Loucy (cell line): Measurements from ENCODE around the gene LXN.

Source experiments
- H2AFZ ChIP-seq: fragments of 200-600 bp; sonication (generic); 2 replicates; pipeline ENCODE4 v1.6.0; 2016; ENCODE audit warnings: antibody characterized with exemption, mild to moderate bottlenecking, low read length, moderate library complexity
- H3F3A ChIP-seq: fragments of 200-600 bp; 2 replicates; pipeline ENCODE4 v1.6.0; 2016; ENCODE audit warnings: antibody characterized with exemption, low read depth, mild to moderate bottlenecking
- H3K27me3 ChIP-seq: fragments of 200-600 bp; sonication (generic); 2 replicates; pipeline ENCODE4 v1.6.1; 2014; ENCODE audit warnings: low read length, mild to moderate bottlenecking; ENCODE audit not compliant: insufficient read depth, poor library complexity, severe bottlenecking
- H3K36me3 ChIP-seq: fragments of 200-600 bp; sonication (generic); 2 replicates; pipeline ENCODE4 v1.6.1; 2016; ENCODE audit warnings: low read length; ENCODE audit not compliant: insufficient read depth
- H3K4me1 ChIP-seq: fragments of 200-600 bp; sonication (generic); 2 replicates; pipeline ENCODE4 v1.5.1; 2014; ENCODE audit warnings: low read length, mild to moderate bottlenecking; ENCODE audit not compliant: insufficient read depth, poor library complexity, severe bottlenecking
- H3K4me2 ChIP-seq: fragments of 200-600 bp; sonication (generic); 2 replicates; pipeline ENCODE4 v1.6.0; 2014; ENCODE audit warnings: antibody characterized with exemption, low read length, low read depth, mild to moderate bottlenecking; ENCODE audit not compliant: poor library complexity, severe bottlenecking
- H3K4me3 ChIP-seq: fragments of 200-600 bp; sonication (generic); 2 replicates; pipeline ENCODE4 v1.5.1; 2014; ENCODE audit warnings: low read length, mild to moderate bottlenecking, mixed read lengths; ENCODE audit not compliant: poor library complexity, severe bottlenecking
- H3K79me2 ChIP-seq: fragments of 200-600 bp; sonication (generic); 2 replicates; pipeline ENCODE4 v1.6.1; 2014; ENCODE audit warnings: low read length; ENCODE audit not compliant: insufficient read depth
- H3K9ac ChIP-seq: fragments of 200-600 bp; sonication (generic); 2 replicates; pipeline ENCODE4 v1.6.0; 2014; ENCODE audit warnings: mild to moderate bottlenecking, low read depth, low read length, moderate library complexity; ENCODE audit not compliant: poor library complexity, severe bottlenecking
- H3K9me2 ChIP-seq: fragments of 200-600 bp; sonication (generic); replicated peaks from 2 replicates; pipeline ENCODE4 v1.6.1; 2016; ENCODE audit warnings: low read depth, low read length, mixed read lengths
- H3K9me3 ChIP-seq: fragments of 200-600 bp; sonication (generic); 2 replicates; pipeline ENCODE4 v1.6.1; 2014; ENCODE audit warnings: mild to moderate bottlenecking, antibody characterized with exemption, low read length, low read depth; ENCODE audit not compliant: insufficient read depth
- H4K20me1 ChIP-seq: fragments of 200-600 bp; sonication (generic); 2 replicates; pipeline ENCODE4 v1.6.0; 2014; ENCODE audit warnings: antibody characterized with exemption, low read length, mild to moderate bottlenecking; ENCODE audit not compliant: insufficient read depth, poor library complexity, severe bottlenecking
- CTCF ChIP-seq: fragments of 200-600 bp; sonication (generic); conservative IDR thresholded peaks from 2 replicates; pipeline ENCODE4 v1.5.1; 2014; ENCODE audit warnings: mild to moderate bottlenecking, antibody characterized with exemption, low read length
- EZH2phosphoT487 ChIP-seq: fragments of 200-600 bp; IDR thresholded peaks from 2 replicates; pipeline ENCODE4 v1.6.1; 2018; ENCODE audit warnings: antibody characterized with exemption, mild to moderate bottlenecking, moderate library complexity, borderline replicate concordance

LXN gene, protein sequence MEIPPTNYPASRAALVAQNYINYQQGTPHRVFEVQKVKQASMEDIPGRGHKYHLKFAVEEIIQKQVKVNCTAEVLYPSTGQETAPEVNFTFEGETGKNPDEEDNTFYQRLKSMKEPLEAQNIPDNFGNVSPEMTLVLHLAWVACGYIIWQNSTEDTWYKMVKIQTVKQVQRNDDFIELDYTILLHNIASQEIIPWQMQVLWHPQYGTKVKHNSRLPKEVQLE

GRCh38 chr3:158672215-158673176 is at the start of gene LXN:
TSS of gene LXN (minus strand) at chr3:158672648. CDS start at chr3:158672478, 170 bp downstream.
- no peaks in the 10 kb centered on the region for H3K9me2 ChIP-seq
- peak within 1 kb of the TSS; percentile 89 for H2AFZ ChIP-seq
- no peaks in the 10 kb centered on the region for H3F3A ChIP-seq
- no peaks in the 10 kb centered on the region for H3K27me3 ChIP-seq
- H3K79me2 ChIP-seq, result 0 out of 2 replicates have a peak, but pooled peaks cover 8% of the 10 kb centered on the region
- peaks cover 5% of the 10 kb centered on the region for H3K36me3 ChIP-seq
- no peaks in the 10 kb centered on the region for H4K20me1 ChIP-seq
- no peak for TF ChIP-seq EZH2phosphoT487
- peak; percentile 65 for TF ChIP-seq CTCF
- no peaks in the 10 kb centered on the region for H3K9me3 ChIP-seq
- H3K9ac ChIP-seq, result peak within 1 kb of the TSS; percentile 83
- peak within 1 kb of the TSS; percentile 95 for H3K4me2 ChIP-seq
- H3K4me1 ChIP-seq, result peaks cover 16% of the 10 kb centered on the region
- H3K4me3 ChIP-seq, result peak within 1 kb of the TSS; percentile 94

- H3K4me2 ChIP-seq, result no peak overlapping the region
- H3K9me3 ChIP-seq, result no peaks in the 10 kb centered on the region
- no peak overlapping the region for H3K9ac ChIP-seq
- no peaks in the 10 kb centered on the region for H3F3A ChIP-seq
- H3K27me3 ChIP-seq, result no peaks in the 10 kb centered on the region
- no peak overlapping the region for H2AFZ ChIP-seq
- TF ChIP-seq EZH2phosphoT487 (no peak), CTCF (no peak)
- H3K9me2 ChIP-seq, result no peaks in the 10 kb centered on the region
- H3K36me3 ChIP-seq, result no peaks in the 10 kb centered on the region
- H3K4me1 ChIP-seq, result peaks cover 5% of the 10 kb centered on the region
- H4K20me1 ChIP-seq, result no peaks in the 10 kb centered on the region
- no peak overlapping the region for H3K4me3 ChIP-seq
- no peaks in the 10 kb centered on the region for H3K79me2 ChIP-seq
Measured at GRCh38 chr3:158722108-158722507, 49.7 kb upstream of the LXN start.

- Histone ChIP-seq H3K9me3 (no peaks in the 10 kb centered on the region), H3F3A (no peaks in the 10 kb centered on the region), H3K9me2 (no peaks in the 10 kb centered on the region), H3K36me3 (no peaks in the 10 kb centered on the region), H4K20me1 (no peaks in the 10 kb centered on the region), H3K27me3 (no peaks in the 10 kb centered on the region), H3K4me1 (peaks cover 5% of the 10 kb centered on the region), H3K9ac (no peak overlapping the region), H2AFZ (no peak overlapping the region), H3K4me3 (no peak overlapping the region), H3K79me2 (no peaks in the 10 kb centered on the region), H3K4me2 (no peak overlapping the region)
- no peak for TF ChIP-seq CTCF
- no peak for TF ChIP-seq EZH2phosphoT487
Measured at GRCh38 chr3:158718490-158719170, 46.2 kb upstream of the LXN start.
